Lower leg skin (tissue), 4 donors: ENCODE data around the gene DPYSL3. TPM values are rescaled to one million over a fixed set of nuclear protein-coding genes. Genes with fewer than 3 reads are reported as not detected.

Experiments used
- DNase-seq, 2 donors: peaks; one replicate each; pipeline ENCODE4 v3.0.0-alpha.2; 2019; ENCODE audit warnings: low spot score in 2 of 2
- H3K4me3 ChIP-seq: fragments of 200-600 bp; sonication (generic); 2 replicates; pipeline ENCODE4 v1.5.1; 2017; ENCODE audit warnings: mild to moderate bottlenecking, low read depth; ENCODE audit not compliant: poor library complexity, severe bottlenecking
- POLR2A ChIP-seq, 2 donors: fragments of 450-650 bp; IDR thresholded peaks; one replicate each; pipeline ENCODE4 v1.6.1; 2016 to 2017; ENCODE audit warnings: antibody characterized with exemption in 2 of 2, mild to moderate bottlenecking in 1 of 2, moderate library complexity in 1 of 2
- WGBS, 2 donors: methylation state at CpG; one replicate each; pipeline ENCODE4 v1.1.5; 2018; 5-methylcytosine and 5-hydroxymethylcytosine counted together
- intact Hi-C: fragments of 100-400 bp; cut with DNase I; formaldehyde crosslinking; loops from one replicate; pipeline ENCODE4 v1.15.0; 2023; ENCODE audit warnings: low total_unique reads
- total RNA-seq, 4 donors: library from RNA; depleted of rRNA; stranded (reverse); fragments of >200 nt; gene quantifications; one replicate each; pipeline ENCODE4 v1.1.0, GENCODE V29; 2016
- TF ChIP-seq, protein P1 (sequence below), 3 donors: fragments of 450-650 bp; IDR thresholded peaks; one replicate each; pipeline ENCODE4 v1.5.1; 2016; ENCODE audit warnings: antibody characterized with exemption in 3 of 3, mild to moderate bottlenecking in 3 of 3, moderate library complexity in 2 of 3

The DPYSL3 gene
- total RNA-seq, 4 donors from 2014 or later: 7.1 to 32.2 (median 11.0) TPM

GRCh38 chr5:147384346-147385193 lies 125.3 kb downstream of the DPYSL3 start:
- DNase-seq: no peak
- intact Hi-C loops: no loop called here
- WGBS, 2 donors: 73 to 78% methylated on average over 6 of the region's 6 CpGs
- H3K4me3 ChIP-seq: no peak overlapping the region
- TF ChIP-seq POLR2A (IDR thresholded peaks at IDR 0.05): no peak
- TF ChIP-seq, protein P1, sequence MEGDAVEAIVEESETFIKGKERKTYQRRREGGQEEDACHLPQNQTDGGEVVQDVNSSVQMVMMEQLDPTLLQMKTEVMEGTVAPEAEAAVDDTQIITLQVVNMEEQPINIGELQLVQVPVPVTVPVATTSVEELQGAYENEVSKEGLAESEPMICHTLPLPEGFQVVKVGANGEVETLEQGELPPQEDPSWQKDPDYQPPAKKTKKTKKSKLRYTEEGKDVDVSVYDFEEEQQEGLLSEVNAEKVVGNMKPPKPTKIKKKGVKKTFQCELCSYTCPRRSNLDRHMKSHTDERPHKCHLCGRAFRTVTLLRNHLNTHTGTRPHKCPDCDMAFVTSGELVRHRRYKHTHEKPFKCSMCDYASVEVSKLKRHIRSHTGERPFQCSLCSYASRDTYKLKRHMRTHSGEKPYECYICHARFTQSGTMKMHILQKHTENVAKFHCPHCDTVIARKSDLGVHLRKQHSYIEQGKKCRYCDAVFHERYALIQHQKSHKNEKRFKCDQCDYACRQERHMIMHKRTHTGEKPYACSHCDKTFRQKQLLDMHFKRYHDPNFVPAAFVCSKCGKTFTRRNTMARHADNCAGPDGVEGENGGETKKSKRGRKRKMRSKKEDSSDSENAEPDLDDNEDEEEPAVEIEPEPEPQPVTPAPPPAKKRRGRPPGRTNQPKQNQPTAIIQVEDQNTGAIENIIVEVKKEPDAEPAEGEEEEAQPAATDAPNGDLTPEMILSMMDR (IDR thresholded peaks at IDR 0.05): no peak

GRCh38 chr5:147382776-147383175 lies 127.1 kb downstream of the DPYSL3 start:
- no peak overlapping the region for H3K4me3 ChIP-seq
- intact Hi-C loops: no loop called here
- WGBS, 2 donors: 63 to 65% methylated on average over 4 of the region's 4 CpGs

DNA sequence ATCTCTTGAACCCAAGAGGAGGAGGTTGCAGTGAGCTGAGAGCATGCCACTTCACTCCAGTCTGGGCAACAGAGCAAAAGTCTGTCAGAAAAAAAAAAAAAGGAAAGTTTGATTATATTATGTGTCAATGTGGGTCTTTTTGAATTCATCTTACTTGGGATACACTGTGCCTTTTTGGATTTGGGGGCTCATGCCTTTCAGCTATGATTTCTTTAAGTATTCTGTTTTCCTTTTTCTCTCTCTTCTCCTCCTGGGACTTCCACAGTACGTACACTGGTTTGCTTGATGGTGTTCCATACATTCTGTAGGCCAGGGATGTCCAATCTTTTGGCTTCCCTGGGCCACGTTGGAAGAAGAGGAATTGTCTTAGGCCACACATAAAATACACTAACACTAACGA lies 128.3 kb downstream of the DPYSL3 start:
- no peak for DNase-seq
- no peak overlapping the region for H3K4me3 ChIP-seq
- 84 to 94% methylated on average over 3 of the region's 3 CpGs for WGBS, 2 donors
- TF ChIP-seq, protein P1 (IDR thresholded peaks at IDR 0.05): no peak
- no peak for TF ChIP-seq POLR2A (IDR thresholded peaks at IDR 0.05)
- intact Hi-C loops: no loop called here

More at GRCh38 chr5:147382776-147383175, 127.1 kb downstream of the DPYSL3 start:
- no peak for DNase-seq
- TF ChIP-seq POLR2A (IDR thresholded peaks at IDR 0.05): no peak
- TF ChIP-seq, protein P1 (IDR thresholded peaks at IDR 0.05): no peak

- 87 to 91% methylated on average over 1 of the region's 1 CpG for WGBS, 2 donors
- no peak overlapping the region for H3K4me3 ChIP-seq
- DNase-seq: no peak
- no peak for TF ChIP-seq POLR2A (IDR thresholded peaks at IDR 0.05)
- TF ChIP-seq, protein P1 (IDR thresholded peaks at IDR 0.05): no peak
- intact Hi-C loops: no loop called here
Measured at GRCh38 chr5:147377682-147378081, 132.2 kb downstream of the DPYSL3 start.

DNA sequence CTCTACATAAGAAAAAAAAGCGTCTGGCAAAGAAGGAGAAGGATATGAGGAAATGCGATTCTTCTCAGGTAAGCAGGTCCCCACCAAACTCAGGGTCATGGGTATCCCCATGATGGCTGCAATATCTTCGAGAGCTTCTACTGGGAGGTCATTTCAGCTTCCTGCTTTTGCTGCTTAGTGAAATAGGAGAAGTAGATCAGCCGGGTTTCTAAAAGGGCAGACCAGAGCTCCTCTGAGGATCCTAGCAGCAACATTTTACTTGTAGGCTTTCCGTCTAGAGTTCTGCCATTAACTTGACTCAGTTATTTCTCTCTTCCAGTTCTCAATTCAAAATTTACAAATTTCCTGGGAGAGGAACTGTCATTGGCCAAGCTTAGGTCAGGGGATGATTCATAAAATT lies 134.7 kb downstream of the DPYSL3 start:
- TF ChIP-seq POLR2A (IDR thresholded peaks at IDR 0.05): no peak
- TF ChIP-seq, protein P1 (IDR thresholded peaks at IDR 0.05): no peak
- intact Hi-C loops: no loop called here
- DNase-seq: no peak
- 80 to 83% methylated on average over 5 of the region's 5 CpGs for WGBS, 2 donors
- no peak overlapping the region for H3K4me3 ChIP-seq
